Measurements from ENCODE around the gene INTS13. TPM values are rescaled to one million over a fixed set of nuclear protein-coding genes. Genes with fewer than 3 reads are reported as not detected.

Gene INTS13
- 17.6 and 26.5 TPM in 2 replicates for total RNA-seq

GRCh38 chr12:26937863-26938700 lies at the start of gene INTS13, which contains the start of gene FGFR1OP2:
INTS13 (minus strand) TSS chr12:26937981; CDS start chr12:26936803, 1,178 bp downstream.
FGFR1OP2 (plus strand) TSS chr12:26938470; CDS start chr12:26954159, 15,689 bp downstream.

Other genes with a start within 250 kb of the INTS13 start
- 15.2 and 92.5 TPM in 2 replicates for gene ITPR2, start 104.8 kb downstream of the INTS13 start, total RNA-seq
- gene FGFR1OP2, start 489 bp upstream of the INTS13 start, total RNA-seq, result 39.2 and 120 TPM in 2 replicates
- gene TM7SF3, start 76.4 kb upstream of the INTS13 start, total RNA-seq, result 65.4 and 219 TPM in 2 replicates
- 32.1 and 57.5 TPM in 2 replicates for gene MED21, start 84.6 kb upstream of the INTS13 start, total RNA-seq
- gene C12orf71, start 144.6 kb upstream of the INTS13 start, total RNA-seq, result not detected in 2 replicates

All from bladder microvascular endothelial cell (primary cell).